Measurements from ENCODE around the gene PTPRK.

The PTPRK gene

DNA sequence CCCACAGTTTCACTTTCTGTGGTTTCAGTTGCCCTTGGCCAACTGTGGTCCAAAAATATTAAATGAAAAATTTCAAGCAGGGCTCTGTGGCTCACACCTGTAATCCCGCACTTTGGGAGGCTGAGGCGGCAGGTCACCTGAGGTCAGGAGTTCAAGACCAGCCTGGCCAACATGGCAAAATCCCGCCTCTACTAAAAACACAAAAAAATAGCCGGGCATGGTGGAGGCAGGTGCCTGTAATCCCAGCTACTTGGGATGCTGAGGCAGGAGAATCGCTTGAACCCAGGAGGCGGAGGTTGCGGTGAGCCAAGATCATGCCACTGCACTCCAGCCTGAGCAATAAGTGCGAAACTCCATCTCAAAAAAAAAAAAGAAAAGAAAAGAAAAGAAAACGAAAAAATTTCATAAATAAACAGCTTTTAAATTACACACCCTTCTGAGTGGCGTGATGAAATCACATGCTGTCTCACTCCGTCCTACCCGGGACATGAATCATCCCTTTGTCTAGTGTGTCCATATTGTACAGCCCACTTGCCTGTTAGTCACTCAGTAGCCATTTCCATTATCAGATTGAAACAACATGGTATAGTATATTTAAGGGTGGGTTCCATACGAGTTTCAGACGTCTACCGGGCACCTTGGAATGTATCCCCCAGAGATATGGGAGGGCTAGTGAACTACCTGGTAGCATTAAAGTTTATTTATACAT, 11.7 kb downstream of the PTPRK start:
- TF ChIP-seq CTCF (conservative IDR thresholded peaks at IDR 0.05; ENCODE audit: low read length) = no peak
- no peak overlapping the region for H3K4me3 ChIP-seq (ENCODE audit: low read length)
- DNase-seq (ENCODE audit: low read depth) = peak; percentile 78

DNA sequence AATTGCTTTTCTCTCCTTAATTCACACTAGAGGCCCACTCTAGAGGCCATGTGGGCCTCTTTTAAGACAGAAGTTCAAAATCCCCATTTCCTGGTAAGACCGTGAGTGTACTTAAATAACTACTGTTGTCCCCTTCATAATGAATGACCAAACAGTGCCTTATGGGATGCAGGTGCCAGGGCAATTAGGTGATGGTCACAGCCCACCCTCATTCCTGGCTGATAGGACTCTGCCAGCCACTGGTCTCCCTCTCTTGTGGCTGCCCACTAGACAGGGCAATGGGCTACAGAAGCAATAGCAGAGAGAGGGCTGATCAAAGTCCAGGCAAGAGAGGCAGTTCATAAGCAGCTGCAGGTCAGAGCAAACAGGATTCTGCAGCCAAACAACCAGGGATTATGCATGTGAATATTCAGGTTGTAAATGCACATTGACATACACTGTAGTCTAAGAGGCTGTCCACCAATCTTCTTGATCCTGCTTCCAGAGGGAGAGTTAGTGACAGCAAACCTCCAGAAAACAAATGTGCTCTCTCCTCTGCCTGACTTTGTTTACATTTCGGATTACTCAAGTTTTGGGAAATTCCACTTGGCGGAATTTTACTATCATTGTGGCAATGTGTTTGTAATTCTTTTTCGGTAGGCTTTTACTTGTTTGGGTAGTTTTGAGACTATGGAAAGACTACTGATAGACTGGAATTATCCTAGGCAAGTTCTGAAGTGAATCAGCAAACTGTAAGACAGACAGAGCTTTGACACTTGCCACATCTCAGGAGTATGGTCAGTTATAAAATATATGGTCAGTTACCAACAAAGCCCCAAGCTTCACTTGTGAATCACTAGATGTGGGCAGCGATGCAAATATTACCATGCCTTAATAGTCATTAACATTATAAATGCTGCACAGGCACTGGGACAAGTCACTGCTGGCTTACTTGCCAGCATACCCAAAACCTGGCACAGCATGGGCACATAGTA, 12.8 kb downstream of the PTPRK start:
- no peak for TF ChIP-seq CTCF (conservative IDR thresholded peaks at IDR 0.05; ENCODE audit: low read length)
- peak; percentile 49 for DNase-seq (ENCODE audit: low read depth)
- H3K4me3 ChIP-seq (ENCODE audit: low read length) = no peak overlapping the region; the same call in 1 of the 2 replicates

DNA sequence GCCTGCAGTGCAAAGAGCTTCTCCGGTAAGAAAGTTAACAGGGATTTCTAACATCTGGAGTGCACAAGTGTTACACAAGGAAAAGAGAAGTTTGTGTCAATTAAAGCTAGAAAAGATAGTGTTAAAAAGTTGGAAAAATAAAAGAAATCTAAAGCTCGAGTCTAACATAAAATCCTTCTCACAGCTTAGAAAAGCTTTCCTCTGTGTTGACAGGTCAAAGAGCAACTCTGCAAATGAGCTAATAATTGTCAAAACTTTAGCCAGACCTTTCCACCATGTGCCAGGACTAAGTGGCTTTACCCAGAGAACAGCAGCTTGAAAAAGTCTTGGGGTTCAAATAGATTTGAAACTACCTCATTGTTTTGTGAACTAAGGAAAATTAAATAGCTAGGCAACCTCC, 14.8 kb downstream of the PTPRK start:
- no peak overlapping the region for H3K4me3 ChIP-seq (ENCODE audit: low read length)
- no peak for TF ChIP-seq CTCF (conservative IDR thresholded peaks at IDR 0.05; ENCODE audit: low read length)
- no peak for DNase-seq (ENCODE audit: low read depth)

- DNase-seq (ENCODE audit: low read depth) = no peak
- TF ChIP-seq CTCF (conservative IDR thresholded peaks at IDR 0.05; ENCODE audit: low read length) = no peak
- H3K4me3 ChIP-seq (ENCODE audit: low read length) = no peak overlapping the region
Measured at GRCh38 chr6:128504003-128504654, 16.3 kb downstream of the PTPRK start.

GRCh38 chr6:128500749-128501600, 19.4 kb downstream of the PTPRK start:
- no peak for DNase-seq (ENCODE audit: low read depth)
- no peak for TF ChIP-seq CTCF (conservative IDR thresholded peaks at IDR 0.05; ENCODE audit: low read length)

DNA sequence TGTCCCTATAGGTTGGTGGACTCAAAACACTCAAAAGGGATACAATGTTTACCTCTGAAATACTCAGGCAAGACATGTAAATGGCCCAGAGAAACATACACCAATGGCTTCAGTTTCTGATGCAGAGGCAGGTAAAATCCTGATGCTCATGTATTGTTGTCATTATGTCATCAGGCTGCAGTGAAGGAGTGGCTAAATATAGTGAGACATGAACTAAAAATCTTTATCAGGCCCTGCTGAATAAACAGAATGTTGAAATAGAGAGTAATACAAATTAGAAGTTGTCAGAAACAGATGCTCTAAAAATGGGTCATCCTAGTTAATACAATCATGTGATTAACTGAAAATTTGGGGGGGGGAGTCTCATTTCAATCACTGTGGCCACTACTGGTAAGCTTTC, 20.4 kb downstream of the PTPRK start:
- DNase-seq (ENCODE audit: low read depth) = peak; percentile 55
- no peak overlapping the region for H3K4me3 ChIP-seq (ENCODE audit: low read length)
- no peak for TF ChIP-seq CTCF (conservative IDR thresholded peaks at IDR 0.05; ENCODE audit: low read length)

More at GRCh38 chr6:128500749-128501600, 19.4 kb downstream of the PTPRK start:
- no peak overlapping the region for H3K4me3 ChIP-seq (ENCODE audit: low read length)

All from AG10803 (cell line).